NCI-H446 (cell line): ENCODE results near the gene ADAM22.

Experiments
- DNase-seq, 2 experiments: peaks; one replicate each; lab custom pipeline; 2025; lab: John Stamatoyannopoulos, UW

ADAM22 gene

DNA sequence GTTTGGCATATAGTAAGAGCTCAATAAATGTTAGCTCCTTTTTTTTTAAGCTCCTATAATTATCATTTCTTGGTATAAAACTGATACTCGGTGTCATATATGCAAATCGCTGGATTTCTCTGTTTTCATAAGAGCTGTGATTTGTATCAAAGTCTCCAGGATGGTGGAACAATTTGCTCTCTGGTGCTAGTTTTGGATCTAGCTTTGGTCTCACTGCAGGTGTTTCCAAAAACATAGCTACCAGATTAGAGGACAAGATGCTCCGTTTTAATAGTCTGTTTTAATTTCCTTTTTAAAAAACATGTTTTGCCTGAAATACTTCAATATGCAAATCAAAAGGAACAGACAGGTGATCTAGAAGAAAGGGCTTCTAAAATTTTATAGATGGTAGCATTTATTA is 25.3 kb downstream of the ADAM22 start:
- no peak for DNase-seq

DNA sequence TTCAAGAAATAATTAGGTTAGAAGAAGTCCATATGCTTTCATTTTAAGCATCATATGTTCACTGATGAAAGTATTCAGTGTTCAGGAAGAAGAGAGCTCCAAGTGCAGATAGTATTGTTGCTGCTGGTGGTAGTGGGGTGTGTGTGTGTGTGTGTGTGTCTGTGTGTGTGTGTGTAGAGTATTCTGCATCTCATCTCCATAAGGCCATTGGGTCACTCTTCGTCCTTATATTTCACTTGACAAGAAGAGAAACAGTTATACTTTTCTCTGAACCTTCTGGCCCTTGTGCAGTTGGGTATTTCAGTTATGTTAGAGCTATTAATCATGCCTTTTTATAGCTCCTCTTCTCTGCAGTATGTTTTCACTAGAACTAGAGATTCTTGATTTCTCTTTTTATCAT is 26.2 kb downstream of the ADAM22 start:
- DNase-seq = no peak

DNA sequence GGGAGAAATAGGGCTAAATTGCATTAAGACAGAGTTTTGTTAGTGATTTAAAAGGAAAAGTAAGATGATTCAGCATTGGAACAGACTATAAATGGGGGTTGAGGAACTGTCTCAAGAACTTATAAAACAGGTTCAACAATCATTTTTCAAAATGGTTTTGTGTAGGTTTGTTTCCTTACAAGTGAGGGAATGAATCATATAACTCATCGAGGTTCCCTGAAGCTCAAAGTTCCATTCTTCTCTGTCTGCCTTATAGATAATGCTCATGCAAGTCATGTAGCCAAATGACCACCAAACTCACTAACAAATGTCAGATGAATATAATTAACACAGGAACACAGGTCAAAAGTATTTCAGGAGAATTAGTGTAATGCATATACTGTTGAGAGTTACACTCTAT is 27.7 kb downstream of the ADAM22 start:
- DNase-seq = no peak

GRCh38 chr7:87966271-87966670 is 32.2 kb downstream of the ADAM22 start:
- no peak for DNase-seq

- no peak for DNase-seq
These were observed 34.0 kb downstream of the ADAM22 start for GRCh38 chr7:87968021-87968420.

GRCh38 chr7:87982116-87982515 is 48.1 kb downstream of the ADAM22 start:
- DNase-seq = no peak

DNA sequence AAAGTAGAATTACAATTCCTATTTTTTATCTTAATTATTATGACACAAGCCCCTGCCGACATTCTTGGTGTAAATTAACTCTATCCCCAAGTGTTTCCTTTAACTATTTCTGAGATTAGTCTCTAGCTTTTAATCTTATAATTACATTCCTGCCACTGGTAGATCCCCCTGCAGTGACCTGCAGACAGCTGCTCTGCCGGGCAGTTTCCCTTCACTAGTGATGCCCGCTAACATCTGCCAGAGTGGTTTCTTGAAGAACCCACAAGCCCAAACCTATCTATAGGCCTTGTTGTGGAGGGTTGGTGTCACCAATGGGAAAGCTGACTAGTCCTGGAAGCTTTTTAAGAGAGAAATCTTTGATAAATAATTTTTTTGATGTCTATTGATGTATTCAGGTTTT is 50.0 kb downstream of the ADAM22 start:
- no peak for DNase-seq

GRCh38 chr7:87993269-87993668 is 59.2 kb downstream of the ADAM22 start:
- no peak for DNase-seq

DNA sequence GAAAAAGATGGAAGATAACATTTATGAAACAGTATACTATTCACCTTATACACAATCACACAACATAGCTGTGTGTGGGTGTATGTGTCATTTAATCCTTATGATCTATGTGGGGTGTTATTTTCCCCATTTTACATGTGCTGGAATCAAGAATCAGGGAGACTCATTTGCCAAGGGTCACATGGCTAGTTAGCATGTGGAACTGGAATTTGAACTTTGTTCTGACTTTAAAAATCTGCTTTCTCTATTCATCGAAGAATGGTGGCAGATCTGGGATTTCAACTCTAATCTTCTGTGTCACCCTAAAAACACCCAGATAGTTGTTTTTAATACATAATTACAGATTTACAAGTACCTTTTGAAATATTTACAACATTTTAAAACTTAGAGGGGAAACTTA is 65.2 kb downstream of the ADAM22 start:
- DNase-seq = no peak

DNA sequence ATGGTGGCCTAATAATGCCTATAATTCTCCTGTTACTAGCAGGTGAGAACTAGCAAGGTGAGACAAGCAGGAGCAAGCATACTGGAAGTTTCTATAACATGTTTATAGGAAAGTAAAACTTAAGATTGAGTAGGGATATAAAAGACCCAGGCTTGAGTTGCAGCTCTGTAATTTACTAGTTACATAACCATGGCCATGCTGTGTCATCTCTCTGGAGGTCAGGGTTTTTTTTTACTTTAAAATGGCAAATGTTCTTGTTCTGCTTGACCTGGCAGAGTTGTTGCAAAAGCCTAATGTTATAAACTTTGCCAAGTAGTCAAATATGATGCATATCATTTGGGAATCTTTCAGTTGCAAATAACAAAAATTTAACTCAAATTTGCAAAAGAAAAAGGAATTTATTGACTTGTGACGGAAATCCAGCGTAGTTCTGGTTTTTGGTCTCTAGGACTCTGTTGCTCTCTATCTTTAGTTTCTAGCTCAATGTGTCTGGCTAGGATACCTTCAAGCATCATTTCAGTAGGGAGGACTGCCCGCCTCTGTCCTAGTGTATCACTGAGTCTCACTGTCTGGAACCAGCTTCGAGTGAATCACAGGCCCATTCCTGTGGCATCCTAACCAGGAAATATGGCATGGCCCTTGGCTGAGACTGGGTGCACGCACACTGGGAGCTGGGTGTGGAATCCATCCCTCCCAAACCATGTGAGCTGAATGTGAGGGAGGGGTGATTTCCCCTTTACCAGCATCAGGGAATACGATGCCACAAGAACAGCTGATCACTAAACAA is 67.9 kb downstream of the ADAM22 start:
- no peak for DNase-seq

- no peak for DNase-seq
These were observed 68.6 kb downstream of the ADAM22 start for GRCh38 chr7:88002617-88003016.

- no peak for DNase-seq
These were observed 69.5 kb downstream of the ADAM22 start for GRCh38 chr7:88003581-88003980.

DNA sequence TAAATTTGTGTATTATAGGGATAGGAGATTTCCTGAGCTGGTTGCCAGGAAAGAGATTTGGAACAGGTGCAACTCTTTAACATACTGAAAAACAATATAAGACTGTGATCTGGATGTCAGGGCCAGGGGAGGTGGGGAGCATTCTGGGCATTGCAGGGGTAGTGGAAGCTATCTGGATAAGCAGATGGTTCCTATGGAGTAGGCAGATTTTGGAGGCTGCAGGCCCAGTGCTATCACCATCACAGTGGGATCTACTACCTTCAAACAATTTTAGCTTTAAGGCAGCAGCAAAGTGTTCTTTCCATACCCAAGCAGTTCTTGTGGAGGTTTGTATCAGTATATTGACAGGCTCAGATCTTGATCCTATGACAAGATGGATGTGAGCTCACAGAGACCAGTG is 71.1 kb downstream of the ADAM22 start:
- DNase-seq = no peak

DNA sequence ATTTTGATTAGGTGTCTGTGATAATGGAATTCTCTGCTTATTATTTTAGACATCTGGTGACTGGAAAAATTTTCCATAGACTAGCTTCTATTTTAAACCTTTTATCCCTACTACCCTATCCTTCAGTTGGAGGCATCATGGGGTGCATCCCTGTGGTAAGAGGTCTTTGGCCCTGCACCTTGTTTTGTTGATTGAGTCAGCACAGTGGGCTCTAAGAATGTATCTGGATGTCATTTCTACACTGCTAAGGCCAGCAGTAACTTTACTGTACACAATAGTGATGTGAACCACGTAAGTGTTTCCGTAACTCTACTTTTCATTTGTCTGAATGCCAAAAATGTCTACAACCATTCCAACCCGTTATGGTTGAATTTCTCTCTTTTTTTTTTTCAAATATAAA is 75.6 kb downstream of the ADAM22 start:
- no peak for DNase-seq

- no peak for DNase-seq
These were observed 78.0 kb downstream of the ADAM22 start for GRCh38 chr7:88012086-88012485.

GRCh38 chr7:88013981-88014380 is 79.9 kb downstream of the ADAM22 start:
- DNase-seq = no peak

DNA sequence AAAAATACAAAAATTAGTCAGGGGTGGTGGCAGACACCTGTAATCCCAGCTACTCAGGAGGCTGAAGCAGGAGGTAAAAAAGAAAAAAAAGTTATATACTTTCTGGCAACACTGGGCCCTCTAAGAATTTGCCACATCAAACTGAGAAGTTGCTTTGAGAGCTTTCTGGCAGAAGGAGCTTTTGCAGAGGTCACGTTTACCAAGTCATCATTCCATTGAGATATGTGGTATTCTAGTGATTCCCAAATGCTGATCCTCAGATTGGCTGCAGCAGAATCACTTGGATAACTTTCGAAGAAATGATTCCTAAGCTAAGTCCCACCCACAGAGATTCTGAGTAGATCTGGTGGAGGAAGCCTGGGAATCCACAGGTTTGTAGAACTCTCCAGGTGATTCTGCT is 80.5 kb downstream of the ADAM22 start:
- no peak for DNase-seq

DNA sequence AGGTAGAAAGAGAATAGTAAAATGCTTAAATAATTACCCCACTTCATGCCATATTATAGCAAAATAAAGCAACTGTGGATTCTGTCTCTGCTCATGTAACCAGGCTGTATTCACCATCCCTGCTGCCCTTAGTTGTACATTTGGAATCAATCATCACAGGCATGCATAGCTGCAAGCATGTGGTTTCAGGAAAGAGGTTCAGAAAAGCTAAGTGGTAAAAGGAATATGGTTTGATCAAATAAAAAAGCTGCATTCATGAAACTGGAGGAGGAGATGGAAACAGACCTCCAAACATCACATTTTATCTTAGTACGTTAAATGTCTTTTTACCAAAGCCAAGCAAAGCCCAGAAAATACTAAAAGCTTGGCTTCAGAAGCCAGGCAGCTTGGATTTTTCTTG is 81.3 kb downstream of the ADAM22 start:
- no peak for DNase-seq

DNA sequence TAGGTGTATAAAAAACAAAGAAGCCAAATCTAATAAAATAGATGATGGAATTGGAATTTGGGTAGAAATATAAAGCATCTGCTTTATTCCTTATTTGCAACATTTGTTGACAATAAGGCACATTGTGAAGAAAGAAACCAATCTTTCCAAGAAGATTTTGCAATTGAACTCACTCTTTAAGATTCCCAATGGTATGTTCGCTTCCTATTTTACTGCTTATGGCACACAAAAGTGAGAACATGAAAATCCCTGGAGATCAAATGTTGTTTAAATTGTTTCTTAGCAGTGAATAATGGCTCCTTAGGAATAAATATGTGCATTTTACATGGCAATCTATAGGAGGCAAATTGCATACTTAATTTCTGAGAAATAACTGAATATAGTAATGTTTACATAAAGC is 84.5 kb downstream of the ADAM22 start:
- DNase-seq = no peak

DNA sequence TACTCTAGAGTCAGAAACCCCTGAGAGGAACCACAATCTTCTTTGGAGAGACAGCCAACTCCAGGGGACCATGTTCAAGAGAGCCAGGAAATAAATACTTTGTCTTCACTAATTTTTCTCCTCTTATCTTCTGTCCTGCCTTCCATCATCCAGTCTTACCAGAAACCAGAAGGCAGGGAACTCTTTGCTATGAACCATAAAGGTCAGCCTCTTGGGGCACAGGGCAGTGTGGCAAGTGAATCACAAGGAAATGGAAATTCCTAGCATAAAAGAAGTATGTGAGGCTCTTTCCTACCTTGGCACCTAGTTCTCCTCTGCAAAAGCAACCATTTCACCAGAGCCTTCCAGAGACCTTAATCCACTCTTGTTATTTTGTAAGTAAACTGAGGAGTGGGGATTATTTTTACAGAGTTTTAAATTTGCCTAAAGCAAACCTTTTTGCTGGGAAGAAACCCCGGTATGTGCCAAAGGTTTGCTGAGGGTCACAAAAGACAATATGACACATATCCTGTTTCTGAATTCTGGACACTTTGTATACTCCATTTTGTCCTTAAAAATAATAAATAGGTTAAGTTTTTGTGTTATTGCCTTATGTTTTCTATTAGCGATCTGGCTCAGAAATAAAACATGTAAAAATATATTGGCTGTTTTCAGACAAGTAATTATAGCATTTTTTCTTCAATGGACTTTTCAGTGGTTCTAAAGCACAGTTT is 87.1 kb downstream of the ADAM22 start:
- no peak for DNase-seq

GRCh38 chr7:88027724-88028123 is 93.7 kb downstream of the ADAM22 start:
- DNase-seq = no peak

DNA sequence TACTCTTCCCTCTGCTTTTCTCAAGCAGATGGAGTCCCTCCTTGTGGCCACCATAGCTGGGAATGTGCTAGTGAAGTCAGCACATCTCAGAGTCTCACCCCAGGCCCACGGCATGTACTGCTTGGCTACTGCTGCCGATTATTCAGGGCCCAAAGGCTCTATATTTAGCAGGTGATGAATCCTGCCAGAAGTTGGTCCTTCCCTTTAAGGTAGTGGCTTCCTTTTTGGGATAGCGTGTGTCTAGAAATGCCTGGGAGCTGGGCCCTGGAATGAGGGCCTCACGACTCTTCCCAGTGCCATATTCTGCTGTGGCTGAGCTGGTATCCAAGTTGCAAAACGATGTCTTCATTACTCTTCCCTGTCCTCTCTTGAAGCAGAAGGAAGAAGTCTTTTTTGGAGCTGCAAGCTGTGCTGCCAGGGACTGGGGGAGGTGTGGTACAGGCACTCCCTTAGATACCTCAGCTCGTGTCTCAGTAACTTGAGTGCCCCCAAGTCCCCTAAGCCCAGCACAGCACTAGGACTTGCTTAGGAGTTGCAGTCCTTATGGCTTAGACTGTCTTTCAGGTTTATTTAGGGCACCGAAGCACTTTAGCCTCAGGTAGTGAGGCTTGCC is 100.1 kb downstream of the ADAM22 start:
- no peak for DNase-seq

DNA sequence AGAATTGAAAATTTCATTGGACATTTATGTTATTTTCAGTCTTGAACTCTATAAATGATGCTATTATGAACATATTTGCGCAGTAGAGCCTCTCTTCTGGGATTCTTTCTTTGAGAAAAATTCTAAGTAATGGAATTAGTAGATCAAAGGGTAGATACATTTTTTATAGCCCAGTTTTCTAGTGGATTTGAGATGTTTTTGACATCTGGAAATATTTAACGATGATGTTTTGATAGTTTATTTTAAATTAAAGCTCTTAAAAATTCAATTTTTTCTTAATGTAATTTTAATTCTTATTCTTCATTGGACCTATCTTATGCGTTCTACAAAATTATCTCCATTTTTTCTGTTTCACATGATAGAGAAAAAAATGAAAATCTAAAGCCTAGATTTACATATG is 103.0 kb downstream of the ADAM22 start:
- DNase-seq = no peak
